ENCODE measurements around the gene PLCB2. TPM values are rescaled to one million over a fixed set of nuclear protein-coding genes. Genes with fewer than 3 reads are reported as not detected.

The PLCB2 gene
- total and polyA plus RNA-seq, 8 donors, result 13.5 to 86.4 (median 14.9) TPM

GRCh38 chr15:40293905-40294895 lies 13.5 kb downstream of the PLCB2 start:
- Histone ChIP-seq H3K27ac (no peak overlapping the region), H3K36me3 (peaks cover 0 to 99% of the 10 kb centered on the region in 2 donors), H3K9me3 (no peaks in the 10 kb centered on the region), H3K27me3 (peaks cover 0 to 16% of the 10 kb centered on the region in 2 donors), H3K4me1 (peaks cover 0 to 7% of the 10 kb centered on the region in 2 donors), H3K4me3 (no peak overlapping the region)
- TF ChIP-seq CTCF (IDR thresholded peaks at IDR 0.05), result no peak
- ATAC-seq (no peak), DNase-seq (no peak)
- intact Hi-C loops (cut with DNase I), result no loop called here

GRCh38 chr15:40293006-40293405 lies 14.7 kb downstream of the PLCB2 start:
- DNase-seq (no peak), ATAC-seq (no peak)
- Histone ChIP-seq H3K27me3 (peaks cover 0 to 24% of the 10 kb centered on the region in 2 donors), H3K4me1 (peaks cover 0 to 7% of the 10 kb centered on the region in 2 donors), H3K9me3 (no peaks in the 10 kb centered on the region), H3K27ac (no peak overlapping the region), H3K36me3 (peaks cover 0 to 99% of the 10 kb centered on the region in 2 donors), H3K4me3 (no peak overlapping the region)
- no peak for TF ChIP-seq CTCF (IDR thresholded peaks at IDR 0.05)
- intact Hi-C loops (cut with DNase I), result no loop called here

GRCh38 chr15:40292246-40292645 lies 15.5 kb downstream of the PLCB2 start:
- TF ChIP-seq CTCF (IDR thresholded peaks at IDR 0.05), result no peak
- Histone ChIP-seq H3K27ac (no peak overlapping the region), H3K4me3 (no peak overlapping the region), H3K36me3 (peaks cover 0 to 99% of the 10 kb centered on the region in 2 donors), H3K4me1 (peaks cover 0 to 7% of the 10 kb centered on the region in 2 donors), H3K27me3 (peaks cover 0 to 25% of the 10 kb centered on the region in 2 donors), H3K9me3 (no peaks in the 10 kb centered on the region)
- no peak for DNase-seq
- intact Hi-C loops (cut with DNase I), result no loop called here
- no peak for ATAC-seq

GRCh38 chr15:40290918-40291574 lies 16.7 kb downstream of the PLCB2 start:
- Histone ChIP-seq H3K9me3 (no peaks in the 10 kb centered on the region), H3K36me3 (peaks cover 0 to 94% of the 10 kb centered on the region in 2 donors), H3K4me1 (peaks cover 0 to 13% of the 10 kb centered on the region in 2 donors), H3K4me3 (no peak overlapping the region), H3K27me3 (peaks cover 0 to 25% of the 10 kb centered on the region in 2 donors), H3K27ac (no peak overlapping the region)
- peak in 1 of 4 donors; percentile 67 for DNase-seq
- ATAC-seq, result peak; percentile 88
- no peak for TF ChIP-seq CTCF (IDR thresholded peaks at IDR 0.05)
- intact Hi-C loops (cut with DNase I), result no loop called here

GRCh38 chr15:40290545-40290917 lies 17.2 kb downstream of the PLCB2 start:
- intact Hi-C loops (cut with DNase I), result no loop called here
- ATAC-seq (no peak), DNase-seq (peak in 1 of 4 donors; percentile 27)
- no peaks in the 10 kb centered on the region for H3K9me3 ChIP-seq
- no peak overlapping the region for H3K27ac ChIP-seq
- H3K36me3 ChIP-seq, result peaks cover 0 to 89% of the 10 kb centered on the region in 2 donors
- H3K4me1 ChIP-seq, result peaks cover 0 to 18% of the 10 kb centered on the region in 2 donors
- no peak overlapping the region for H3K4me3 ChIP-seq
- peaks cover 0 to 27% of the 10 kb centered on the region in 2 donors for H3K27me3 ChIP-seq
- no peak for TF ChIP-seq CTCF (IDR thresholded peaks at IDR 0.05)

Measured in left lung (tissue), 10 donors.